T-helper 9 cell (primary cell): ENCODE measurements around the gene LGR4.

Source experiments
- DNase-seq: peaks from one replicate; pipeline ENCODE4 v3.0.0-alpha.2; 2020

The LGR4 gene

DNA sequence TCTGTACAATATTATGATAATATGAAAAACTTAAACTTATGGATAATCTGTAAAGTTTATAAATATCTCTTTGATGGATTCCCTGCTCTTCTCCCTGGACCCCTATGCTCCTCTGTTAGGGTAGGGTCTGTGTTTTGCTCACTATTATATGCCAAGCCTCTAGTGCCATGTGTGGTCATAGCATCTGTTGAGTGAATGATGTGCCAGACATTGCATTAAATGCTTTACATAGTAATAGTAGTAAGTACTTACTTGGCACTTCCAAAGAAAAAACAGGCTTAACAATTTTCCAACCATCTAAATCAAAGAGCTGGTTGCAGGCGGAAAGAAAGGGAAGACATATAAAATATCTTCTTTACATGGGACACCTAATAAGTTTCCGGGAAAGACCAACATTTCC is 46.8 kb downstream of the LGR4 start:
- DNase-seq, result no peak

DNA sequence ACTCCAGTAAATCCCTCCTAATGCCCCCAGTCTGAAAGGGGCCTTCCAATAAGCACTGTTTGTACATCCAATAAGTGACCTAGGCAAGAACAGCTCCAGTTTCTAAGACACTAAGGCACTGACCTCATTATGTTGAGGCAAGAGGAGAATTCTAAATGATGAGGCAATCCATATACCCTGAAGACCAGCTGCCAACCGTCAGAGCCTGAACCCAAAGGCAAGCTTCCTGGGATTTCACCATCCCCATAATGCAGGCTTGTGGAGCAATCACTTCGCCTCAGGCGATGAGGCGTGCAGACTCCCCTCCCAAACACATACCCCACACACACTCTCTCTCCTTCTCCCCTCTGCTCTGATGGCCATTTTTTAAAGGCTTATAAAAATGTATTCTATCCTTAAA is 49.5 kb downstream of the LGR4 start:
- DNase-seq, result no peak

DNA sequence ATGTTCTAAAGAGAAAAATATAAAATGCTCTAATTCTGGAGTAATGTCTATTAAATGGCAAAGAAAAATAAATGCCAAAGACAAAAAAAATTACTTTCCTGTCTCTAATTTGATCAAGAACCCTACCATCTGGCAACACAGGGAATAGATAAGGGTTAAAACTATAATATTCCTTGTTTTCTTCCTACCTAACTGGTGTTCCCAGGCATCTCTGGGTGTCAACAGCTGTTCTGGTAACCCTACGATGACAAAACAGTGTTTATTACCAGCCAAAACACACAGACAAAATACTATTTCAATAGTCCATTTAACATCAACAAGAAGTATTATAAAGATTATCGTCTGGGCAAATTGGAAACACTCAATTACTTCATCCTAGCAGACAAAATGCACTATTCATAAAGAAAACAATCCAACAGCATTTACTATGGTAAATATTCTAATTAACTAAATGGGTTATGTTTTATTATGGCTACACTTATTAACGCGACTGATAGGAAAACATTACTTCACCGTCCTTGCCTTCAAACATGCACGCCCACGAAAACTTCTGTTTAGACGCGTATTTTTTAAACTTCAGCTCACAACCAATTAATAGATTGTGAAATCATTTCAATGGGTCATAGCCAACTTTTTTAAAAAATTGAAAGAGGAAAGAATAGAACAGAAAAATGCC is 50.6 kb downstream of the LGR4 start:
- no peak for DNase-seq

DNA sequence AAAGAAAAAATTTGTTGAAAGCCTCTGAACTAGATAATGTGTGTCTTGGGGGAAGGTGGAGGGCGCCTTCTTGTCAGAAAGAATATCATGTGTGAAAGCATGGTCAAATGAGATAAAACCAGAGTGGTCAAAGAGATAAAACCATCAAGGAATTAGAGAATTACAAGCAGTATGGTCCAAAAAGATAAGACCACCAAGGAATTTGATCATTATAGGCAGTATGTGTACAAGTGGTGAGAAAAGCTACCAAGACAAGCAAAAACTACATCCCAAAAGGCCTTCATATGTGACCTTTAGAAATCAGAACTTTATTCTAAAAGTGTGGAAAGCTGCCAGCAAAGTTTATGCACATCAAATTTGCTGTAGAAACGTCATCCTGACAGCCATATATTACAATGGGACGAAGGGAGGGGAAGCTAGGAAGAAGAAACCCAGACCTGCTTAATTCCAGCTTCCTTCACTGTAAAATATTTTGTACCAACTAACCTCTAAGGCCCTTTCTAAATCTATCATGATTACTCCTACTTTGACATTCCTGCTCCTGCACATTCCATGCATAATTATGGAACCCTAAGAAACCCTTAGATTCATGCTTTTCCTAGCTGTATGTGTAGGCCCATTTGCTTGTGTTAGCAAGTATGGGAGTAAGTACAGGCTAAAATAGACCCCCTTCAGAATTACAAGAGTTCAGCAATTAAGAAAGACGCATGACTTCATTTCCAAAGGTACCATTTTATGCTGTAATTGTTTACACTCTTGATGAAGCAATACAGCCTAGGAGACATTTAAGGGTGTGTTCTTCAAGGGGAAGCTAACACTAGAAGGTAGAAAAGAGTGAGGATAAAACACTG is 51.6 kb downstream of the LGR4 start:
- no peak for DNase-seq

DNA sequence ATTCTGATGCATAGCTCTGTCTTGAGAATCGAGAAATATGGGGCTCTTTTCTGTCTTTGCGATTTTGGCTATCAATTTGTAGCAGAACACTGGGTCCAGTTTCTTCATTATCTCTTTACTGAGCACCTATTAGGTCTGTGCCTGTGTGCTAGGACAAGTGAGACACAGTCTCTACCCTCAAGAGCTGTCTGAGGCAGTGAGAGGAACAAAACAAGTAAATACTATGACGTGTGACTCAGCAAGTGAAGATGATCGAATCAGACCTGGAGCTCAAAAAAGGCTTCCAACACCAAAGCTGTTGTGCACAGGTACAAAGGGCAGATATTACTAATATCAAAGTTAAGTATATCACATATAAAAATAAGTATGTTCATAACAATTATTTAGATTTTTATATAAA is 52.4 kb downstream of the LGR4 start:
- no peak for DNase-seq

DNA sequence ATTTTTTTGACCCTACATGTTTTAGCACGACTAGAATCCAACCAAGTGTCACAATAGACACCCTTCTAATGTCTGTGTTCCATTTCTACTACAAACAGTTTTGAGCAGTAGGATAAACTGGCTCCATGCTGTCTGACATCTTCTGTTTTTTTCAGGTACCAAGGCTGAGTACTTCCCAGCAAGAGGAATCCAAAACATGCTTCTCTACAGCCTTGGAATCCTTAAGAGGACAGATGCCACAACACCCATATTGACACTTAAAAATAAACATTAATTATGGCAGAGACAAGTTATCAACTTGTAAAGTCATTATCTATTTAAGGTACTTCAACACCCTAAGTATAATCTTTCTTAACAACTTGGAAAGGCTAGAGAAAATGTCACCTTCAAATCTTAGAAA is 54.2 kb downstream of the LGR4 start:
- no peak for DNase-seq

DNA sequence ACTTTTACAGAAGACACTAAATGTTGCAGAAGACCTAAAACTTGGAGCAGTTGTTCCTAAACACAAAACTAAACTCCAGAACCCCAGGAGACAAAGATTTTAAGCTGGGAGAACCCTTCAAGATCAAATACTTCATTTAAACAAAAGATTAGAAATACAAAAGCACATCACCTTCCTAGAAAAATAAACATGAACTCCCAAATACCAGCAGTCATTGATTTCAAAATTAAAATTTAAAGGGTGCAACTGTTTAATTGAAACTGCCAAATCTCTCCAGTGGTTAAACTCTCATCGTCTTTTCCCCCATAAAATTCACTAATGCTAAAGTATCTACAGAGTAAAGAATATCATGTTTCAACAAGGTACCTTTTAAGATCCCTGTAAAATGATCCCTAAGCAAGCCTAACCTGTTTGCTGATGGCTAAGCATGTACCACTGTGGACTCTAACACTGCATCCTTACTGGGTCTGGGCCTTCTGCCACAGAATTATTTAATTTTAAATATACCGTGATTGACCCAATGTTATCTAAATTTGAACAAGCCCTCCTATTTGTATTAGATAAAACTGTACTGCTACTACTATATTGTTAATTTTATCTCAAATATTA is 55.9 kb downstream of the LGR4 start:
- no peak for DNase-seq

DNA sequence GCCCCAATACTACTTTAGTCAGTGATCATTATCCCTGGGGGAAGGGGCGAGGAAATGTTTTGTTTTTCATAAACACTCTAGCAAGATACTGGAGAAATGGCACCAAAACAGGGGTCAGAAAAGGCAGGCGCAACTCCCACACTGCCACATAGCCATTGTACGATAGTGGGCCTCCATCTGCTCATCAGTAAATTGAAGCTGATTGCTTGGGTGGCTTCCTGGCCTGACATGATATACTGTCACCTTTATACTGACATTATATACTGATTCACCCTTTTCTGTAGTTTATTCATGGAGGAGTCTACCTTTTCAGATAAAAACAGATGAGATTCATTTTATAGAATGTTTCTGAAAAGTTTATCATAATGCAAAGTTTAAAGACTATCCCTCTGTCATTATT is 57.9 kb downstream of the LGR4 start:
- no peak for DNase-seq

DNA sequence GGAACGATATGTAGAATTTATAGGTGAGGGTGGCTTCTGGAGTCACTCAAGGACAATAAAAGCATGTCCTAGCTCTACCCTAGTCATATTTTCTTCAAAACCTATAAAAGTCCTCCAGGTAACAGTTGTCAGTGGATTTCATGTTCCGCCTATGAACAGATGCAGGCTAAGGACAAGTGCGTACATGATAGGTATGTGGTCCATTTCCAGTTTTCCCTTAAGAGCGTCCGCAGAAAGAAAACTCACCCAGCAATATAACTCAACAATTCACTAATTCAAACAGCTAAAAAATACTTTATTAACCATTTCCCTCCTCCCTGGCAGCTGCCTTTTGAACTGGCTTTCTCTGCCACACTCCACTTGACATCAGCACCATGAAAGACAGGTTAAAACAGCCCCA is 59.4 kb downstream of the LGR4 start:
- DNase-seq, result no peak

DNA sequence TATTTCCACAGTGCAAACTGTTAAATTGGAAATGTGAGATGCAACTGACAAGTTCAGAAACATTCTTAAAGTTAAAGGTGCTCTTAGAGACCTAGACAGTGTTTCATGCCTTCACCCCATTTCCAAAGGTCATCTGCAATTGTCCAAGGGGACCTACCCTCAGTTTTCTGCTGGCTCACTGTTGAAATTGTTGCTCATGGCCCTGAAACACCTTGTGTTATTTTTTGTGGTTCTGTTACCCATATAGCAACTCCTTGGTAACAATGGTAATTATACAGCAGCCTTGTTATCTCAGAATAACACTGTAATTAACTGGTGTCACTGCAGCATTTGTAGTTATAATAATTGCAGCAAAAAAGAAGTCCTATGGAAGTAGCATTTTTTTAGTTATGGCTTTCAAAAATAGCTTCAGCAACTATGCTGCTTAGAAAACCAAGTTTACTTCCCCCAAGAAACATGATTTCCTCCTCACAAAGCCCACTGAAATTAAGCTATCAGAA is 60.3 kb downstream of the LGR4 start:
- no peak for DNase-seq

DNA sequence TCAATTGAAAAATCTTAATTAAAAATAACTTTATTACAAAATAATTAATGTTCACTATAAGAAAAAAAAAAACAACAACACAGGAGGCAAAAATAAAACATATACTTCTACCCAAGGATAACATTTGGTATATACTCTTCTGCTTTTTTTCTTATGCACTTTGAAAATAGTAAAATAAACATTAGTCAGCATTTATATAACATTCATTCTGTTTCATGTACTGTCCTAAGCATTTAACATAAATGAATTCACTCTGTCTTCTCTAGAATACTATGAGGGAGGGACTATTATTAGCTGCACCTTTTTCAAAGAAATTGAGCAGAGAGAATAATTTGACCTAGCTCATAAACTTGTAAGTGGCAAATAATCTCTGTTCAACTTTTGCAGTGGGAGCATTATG is 61.3 kb downstream of the LGR4 start:
- no peak for DNase-seq

DNA sequence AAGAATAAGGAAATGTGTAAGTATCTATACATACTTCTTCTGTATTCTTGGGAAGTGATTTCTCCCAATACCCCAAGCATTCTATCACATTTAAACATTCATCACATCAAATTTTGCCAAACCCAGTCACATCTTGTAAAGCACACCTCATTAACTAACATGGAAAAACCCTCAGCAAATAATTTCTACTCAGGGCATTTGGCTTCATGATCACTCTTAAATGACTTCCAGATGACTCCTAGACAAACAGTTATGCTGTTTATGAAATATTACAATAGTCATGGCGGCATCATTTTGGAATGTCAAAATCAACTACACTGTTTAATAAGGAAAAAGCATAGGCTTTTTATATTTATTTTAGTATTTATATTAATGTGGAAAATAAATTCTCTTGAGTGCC is 62.3 kb downstream of the LGR4 start:
- DNase-seq, result no peak

DNA sequence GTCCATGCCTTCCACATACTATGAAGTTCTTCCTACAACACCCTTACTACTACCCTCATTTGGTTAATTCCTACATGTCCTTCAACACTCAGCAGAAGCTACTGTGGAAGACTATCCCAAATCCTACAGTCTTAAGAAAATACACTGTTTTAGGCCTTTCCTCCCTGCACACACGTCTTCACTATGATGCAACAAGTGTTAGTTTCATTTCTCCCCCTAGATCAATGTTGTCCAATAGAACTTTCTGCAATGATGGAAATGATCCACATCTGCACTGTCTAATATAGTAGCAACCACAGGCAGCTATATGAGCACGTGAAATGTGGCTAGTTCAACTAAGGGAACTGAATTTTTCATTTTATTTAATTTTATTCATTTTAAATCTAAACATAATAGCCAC is 62.8 kb downstream of the LGR4 start:
- no peak for DNase-seq

DNA sequence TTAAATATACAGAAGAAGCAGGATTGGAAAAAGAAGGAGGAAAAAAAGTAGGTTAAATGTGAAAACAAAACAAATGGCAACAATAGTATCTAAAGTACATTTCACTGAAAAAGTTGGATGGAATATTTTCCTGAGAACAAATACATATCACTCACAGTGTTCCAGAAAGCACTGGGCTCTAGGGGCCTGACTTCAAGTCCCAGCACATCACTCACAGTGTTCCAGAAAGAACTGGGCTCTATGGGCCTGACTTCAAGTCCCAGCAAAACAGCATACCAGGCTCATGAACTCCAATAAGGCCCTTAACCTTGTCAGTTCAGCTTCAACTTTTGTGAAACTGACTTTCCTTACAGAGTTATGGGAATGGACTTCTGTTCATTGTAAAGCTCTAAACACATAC is 63.5 kb downstream of the LGR4 start:
- no peak for DNase-seq

DNA sequence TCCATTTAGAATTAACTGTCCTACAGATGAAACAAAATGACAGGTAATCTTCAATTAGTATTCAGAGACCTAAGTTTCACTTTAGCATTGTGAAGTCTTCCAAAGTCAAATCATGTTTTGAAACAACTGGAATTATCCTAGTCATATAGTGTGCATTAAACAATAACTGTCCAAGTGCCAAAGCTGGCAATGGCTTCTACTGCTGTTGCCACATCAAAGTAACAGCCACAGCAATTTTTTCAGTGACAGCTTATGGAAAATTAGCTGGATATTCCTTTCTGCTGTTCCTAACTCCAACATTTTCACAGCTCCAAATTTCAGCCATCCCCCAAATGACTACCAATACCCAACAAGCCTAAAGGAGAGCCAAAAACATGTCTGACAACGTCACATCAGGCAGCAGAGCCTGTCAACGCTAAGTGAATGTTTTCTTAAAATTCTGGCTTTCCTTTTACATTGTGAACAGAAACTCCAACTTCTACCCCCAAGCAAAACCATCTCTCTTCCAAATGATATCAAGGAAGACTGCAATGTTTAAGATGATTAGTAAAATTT is 64.3 kb downstream of the LGR4 start:
- no peak for DNase-seq

DNA sequence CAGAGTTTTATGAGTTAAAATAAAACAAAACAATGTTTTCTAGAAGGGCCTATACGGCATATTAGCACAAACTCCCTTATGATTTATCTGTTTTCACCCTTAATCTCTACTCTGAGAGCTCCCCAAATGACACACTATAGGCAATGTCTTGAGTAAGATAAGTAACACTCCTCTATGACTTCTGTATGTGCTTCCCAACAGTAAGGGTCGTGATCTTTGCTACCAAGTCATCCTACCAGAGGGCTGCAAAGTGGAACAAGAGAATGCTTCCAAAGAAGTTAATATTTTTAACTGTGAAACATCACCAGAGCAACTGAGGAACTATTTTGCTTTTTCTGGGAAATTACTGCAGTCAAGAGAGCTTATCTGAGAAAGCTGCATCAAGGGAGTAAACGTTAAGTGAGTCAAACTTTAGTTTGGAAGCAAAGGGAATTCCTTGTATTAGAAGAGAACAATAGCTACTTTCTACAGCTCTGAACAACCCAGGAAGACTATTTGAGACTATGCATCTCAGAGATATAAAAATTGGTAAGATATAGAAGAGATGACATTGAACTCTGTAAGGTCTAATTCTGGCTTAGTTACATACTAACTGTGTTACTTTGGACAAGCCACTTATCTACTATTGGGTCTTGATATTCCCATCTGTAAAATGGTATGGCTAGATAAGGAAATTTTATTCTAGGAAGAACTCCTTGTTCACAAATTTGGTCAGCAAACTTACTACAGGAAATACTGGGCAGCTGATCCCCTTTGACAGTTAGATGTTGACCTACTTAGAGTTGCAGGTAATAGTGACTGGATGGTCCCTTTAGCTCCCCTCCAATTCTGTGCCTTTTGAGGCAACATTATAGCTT is 65.9 kb downstream of the LGR4 start:
- no peak for DNase-seq

DNA sequence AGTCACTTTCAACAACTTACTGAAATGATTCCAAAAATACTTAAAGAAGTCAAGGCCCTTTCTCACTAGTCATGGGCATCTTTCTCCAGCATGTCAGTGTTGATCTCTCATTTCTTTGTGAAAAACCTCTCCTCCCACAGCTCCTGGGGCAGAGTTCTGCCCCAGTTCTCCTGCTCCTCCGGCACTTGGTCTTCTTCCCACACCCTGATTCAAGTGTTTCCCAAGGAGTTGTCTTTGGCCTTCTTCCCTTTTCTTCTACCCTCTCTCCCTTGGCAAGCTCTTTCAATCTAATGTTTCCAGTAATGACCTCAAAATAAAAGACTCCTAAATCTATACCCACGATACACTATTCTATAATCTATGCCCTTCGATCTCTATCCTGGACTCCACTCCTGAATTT is 67.5 kb downstream of the LGR4 start:
- DNase-seq, result no peak

DNA sequence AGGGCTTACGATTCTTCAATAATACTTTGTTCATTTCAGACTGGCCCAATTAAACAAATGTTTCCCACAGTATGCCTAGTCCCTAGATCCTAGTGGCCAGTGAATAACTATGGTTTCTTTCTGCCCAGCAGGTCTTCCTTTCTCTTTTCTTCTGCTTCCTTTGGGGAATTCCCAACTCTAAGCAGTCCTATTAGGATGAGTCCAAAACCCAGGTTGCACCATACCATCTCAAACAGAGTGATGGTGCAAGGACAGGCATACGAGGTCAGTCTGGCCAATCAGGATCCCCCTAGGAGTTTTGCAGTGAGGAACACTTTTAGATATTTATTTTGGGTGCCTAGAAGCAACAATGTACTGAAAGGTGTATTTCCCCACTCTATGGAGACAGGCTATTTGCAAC is 68.2 kb downstream of the LGR4 start:
- DNase-seq, result no peak

DNA sequence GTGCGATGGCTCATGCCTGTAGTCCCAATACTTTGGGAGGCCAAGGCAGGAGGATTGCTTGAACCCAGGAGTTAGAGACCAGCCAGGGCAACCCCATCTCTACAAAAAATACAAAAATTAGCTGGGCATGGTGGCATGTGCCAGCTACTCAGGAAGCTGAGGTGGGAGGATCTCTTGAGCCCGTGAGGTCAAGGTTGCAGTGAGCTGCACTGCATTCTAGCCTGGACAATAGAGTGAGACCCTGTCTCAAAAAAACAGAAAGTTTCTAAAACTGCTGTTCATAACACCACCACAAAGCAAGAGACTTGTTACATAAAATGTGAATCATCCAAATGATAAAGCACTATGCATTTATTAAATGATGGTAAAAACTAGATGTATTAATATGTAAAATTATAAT is 69.4 kb downstream of the LGR4 start:
- no peak for DNase-seq

DNA sequence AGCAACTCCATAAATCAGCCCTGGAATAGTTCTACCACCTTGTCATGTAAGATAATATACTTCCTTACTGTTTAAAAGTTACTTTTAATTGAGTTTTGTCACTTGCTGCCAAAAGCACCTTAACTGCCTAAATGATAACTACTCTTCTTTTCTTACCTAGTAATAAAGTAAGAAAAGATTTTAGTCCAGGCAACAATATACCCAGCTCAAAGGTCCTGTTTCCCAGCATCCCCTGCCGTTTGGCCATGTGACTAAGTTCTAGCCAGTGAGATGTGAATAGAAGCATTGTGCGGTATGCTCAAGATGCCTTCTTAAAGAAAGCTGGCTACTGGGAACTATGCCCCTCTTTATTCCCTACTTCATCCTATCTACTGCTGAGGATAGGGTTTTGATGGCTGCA is 70.1 kb downstream of the LGR4 start:
- DNase-seq, result no peak

DNA sequence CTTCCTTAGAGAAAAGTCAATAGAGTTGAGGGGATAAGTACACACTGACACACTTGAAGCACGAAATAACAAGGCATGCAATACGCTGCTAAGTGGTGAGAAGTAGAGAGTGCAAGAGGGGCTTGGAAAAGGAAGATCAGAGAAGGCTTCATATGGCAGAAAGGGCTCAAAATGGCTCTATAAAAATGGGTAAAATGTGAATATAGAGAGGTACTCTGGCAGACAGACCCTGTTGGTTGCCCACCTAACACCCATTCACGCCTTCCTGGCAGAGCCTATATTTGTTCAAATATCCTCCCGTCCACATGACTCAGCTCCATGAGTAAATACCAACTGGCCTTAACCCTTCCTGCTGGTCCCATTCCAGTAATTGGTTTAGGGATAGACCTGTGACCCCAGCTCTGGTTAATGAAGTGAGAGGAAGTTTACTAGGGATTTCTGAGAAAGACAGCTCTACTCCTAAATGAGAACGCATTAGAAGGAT is 70.7 kb downstream of the LGR4 start:
- DNase-seq, result no peak

DNA sequence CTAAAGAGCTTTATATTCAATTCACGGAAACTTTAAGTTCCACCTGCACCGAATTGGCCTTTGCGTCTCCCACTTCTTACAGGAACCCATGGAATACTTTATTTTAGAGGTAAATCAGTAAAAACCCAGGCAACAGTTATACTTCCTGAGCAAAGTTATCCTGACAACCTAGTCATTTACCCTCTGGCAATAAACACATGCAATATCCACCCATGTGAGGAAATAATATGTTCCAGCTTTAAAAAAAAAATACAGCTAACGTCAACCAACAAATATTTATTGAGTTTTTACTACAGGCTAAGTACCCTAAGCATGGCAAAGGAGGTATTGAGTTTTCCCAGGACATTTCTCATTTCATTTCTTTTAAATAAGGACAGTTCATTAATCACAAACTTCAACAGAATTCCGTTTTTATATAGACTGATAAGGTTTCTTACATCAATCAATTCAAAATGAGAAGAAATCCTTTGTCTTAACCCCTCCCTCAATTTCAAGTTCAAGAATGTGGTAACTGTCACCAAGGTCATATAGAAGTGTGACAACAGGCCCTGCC is 71.2 kb downstream of the LGR4 start:
- DNase-seq, result no peak
